NCI-H524 treated with DMSO at 0.1 percent for 48 hours (cell line): ENCODE data around the gene SH3RF2.
"Not testable (repeated sequence)": the region's sequence is repeated elsewhere in the genome, so short reads cannot be mapped to it uniquely, and the experiment has no call there.

Experiments used
- DNase-seq: peaks from one replicate; lab custom pipeline; 2025; lab: John Stamatoyannopoulos, UW

SH3RF2 gene

DNA sequence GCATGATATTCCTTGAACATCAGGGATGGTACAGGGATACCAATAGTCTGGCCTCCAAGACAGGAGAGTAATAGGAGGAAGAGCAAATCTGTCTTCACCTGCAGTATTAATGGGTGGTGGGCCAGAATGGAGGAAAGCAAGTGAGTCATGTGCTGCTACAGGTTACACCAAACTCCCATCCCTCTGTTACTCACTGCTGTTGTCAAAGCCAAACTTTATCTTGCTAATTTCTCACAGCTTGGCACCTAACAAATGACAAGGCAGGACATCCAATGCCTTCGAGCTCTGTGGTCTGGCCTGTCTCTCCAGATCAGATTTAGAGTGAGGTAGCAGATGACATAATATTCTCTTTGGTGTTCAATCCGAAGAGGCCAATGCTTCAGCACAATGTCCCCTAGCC is 142.2 kb downstream of the SH3RF2 start:
- no peak for DNase-seq

DNA sequence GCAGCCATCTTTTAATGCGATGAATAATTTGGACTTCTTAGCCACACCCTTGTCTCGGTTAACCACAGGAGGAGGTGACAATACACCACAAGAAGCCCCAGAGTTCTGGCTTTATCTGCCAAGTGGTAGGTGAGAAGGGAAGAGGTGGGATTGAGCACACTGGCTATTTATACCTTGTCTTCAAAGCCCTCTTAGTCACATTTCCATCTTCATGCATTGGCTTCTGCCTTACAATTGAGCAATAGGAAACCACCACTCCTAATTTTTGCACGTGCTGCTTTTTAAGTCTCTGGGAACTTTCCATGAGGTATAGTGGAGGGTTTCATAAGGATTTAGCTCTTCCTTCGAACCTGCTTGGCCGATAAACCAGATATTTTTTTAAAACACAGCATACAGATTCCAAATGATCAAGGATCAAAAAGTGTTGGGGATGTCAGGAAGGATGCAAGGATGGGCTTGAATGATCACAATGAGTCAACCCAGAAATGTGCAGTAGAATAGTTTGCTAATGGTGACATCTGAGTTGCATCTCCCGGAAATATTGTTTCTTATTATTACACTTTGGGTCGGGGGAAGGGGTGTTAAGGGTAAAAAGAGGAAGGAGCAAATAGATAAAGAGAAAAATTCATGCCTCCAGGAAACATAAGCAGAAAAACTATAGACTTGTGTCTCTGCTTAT is 143.5 kb downstream of the SH3RF2 start:
- no peak for DNase-seq

DNA sequence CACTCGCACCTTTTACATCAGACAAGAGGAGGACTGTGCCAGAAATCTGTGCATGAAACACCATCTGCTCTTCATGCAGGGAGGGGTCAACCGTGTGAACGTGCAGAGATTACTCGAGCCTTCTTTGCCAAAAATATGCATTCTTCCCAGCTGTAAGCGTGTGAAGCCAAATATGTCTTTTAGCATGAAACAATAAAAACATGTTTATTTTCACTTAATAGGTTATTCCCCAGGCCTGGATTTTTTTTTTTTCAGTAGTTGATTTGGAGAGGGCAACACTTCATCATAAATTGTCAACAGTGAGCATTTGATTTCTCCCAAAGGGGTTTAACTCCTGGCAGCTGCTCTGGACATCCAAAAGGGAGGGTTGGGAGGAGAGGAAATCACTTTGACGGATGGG is 145.2 kb downstream of the SH3RF2 start:
- DNase-seq: peak; percentile 32

DNA sequence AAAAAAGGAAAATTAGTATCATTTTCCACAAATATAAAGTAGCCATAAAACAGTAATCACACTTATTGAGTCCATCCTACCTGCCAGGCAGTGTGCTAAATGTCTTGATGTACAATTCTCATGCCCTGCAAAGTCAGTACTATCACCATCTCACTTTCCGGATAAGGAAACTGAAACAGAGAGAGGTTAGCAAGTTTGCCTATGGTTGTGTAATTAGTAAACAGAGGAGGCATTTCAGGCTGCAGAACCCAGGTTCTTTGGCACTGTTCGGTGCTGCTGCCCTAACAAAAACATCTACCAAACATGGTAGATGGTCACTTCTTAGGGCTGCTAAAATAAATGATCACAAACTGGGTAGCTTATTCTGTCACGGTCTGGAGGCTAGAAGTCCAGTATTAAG is 146.4 kb downstream of the SH3RF2 start:
- no peak for DNase-seq

DNA sequence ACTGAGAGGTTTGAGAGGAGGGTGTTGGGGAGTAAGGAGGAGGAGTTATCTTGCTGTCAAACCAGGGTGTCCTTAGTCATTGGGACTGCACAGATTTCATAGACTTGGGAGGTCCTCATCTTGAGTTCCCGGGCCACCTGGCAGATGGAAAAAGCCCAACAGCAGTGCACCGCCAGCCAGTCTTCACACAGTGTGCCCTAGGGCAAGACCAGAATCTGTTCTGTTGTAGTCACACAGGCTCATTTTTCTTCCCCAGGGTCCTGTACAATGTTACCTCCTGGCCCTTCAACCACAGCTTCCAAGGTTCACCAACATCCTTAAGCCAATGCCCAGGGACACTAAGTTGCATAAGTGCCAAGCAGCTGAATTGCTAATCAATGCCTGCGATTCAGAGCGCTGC is 148.0 kb downstream of the SH3RF2 start:
- no peak for DNase-seq

DNA sequence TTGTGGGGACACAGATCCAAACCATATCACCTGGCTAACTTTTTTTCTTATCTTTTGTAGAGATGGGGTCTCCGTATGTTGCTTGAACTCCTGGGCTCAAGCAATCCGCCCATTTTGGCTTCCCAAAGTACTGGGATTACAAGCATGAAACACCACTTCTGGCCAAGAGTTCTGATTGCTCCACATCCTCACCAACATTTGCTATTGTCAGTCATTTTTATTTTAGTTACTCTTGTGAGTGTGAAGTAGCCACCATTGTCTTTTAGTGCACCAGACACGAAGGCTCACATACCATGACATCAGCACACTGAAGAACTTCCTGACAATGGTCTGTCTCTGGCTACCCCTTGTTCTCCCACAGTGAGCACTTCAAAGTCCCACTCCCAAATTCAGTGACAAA is 151.7 kb downstream of the SH3RF2 start:
- no peak for DNase-seq

DNA sequence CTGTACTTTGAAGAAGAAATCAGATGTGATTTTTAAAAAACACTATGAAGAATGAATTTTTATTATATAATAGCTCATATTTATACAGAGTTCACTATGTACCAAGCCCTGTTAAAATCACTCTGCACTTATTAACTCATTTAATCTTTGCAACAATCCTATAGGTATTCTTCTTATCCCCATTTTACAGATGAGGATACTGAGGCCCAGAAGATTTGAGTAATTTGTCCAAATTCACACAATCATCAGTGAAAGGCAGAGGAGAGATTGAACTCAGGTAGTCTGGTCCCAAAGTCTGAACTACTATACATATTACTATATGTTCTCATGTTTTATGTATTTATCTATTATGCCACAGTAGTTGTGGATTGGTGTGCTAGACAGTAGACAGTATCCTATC is 152.9 kb downstream of the SH3RF2 start:
- DNase-seq: no peak

DNA sequence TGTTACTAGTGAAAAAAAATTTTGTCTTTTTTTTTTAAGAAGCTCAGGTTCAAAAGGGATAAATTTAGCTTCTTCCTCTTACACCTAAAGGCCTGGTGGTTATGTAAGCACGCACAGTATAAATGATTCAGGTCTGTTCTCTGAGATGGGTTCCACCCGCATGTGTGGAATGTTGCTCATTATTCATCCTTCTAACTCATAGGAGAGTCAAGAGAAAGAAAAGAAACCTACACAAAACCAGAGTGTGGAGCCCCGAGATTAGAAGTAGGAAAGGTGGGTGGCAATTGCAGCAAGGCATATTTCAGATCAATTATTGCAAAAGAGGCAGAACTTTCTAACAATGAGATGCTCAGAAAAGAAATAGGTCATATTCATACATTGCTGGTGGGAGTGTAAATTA is 155.5 kb downstream of the SH3RF2 start:
- DNase-seq: no peak

DNA sequence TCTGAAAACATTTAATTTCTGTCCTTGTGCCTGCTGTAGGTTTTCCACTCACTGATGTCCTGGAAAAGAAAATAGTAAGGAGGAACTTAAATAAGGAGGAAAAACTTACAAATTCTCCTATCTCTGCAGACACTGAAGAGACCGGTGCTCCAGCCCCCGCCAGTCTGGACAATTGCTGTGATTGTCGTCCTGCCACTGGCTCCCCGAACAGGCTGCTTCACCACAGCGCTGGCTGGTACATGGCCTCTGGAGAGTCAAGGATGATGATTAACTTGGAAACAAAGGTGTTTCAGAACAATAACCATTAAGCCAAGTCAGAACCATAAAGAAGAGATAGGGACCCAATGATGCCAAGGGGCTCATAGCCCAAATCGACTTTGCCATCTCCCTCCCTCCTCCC is 161.7 kb downstream of the SH3RF2 start:
- no peak for DNase-seq

DNA sequence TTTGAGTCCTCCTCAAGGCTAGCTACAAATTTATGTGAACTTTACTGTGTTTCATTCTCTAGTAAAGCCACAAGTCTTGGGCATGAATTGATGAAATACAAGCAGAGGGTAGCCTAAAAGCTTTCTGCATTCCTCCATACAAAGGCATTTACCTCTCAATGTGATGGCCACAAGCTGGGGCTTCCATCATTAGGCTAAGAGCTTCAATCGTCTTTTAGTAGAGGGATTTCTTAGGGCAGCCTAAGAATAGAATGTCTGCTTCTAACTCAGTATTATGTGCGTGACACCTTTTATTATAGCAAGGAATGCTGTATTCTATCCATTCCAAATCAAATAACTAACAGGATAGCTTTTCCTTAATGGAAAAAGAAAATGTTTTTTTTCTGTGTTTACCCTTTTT is 165.3 kb downstream of the SH3RF2 start:
- DNase-seq: no peak

DNA sequence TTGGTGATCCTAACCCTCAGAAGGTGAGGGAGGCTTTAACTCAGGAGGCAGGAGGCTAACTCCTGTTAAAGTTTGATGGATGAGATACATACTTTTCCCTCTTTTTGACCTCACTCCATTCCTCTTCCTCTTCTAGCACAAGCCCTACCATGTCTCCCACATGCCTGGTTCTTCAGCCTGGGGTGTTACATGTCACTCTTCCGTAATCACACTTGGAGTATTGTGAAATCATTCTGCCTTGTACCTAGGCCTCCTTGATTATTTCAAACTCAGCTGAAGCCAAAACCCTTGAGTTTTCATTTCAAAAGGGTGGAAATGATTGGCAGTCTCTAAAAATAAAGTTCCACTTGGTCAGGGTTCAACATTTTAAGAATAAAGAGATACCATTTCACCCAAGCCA is 167.2 kb downstream of the SH3RF2 start:
- no peak for DNase-seq

DNA sequence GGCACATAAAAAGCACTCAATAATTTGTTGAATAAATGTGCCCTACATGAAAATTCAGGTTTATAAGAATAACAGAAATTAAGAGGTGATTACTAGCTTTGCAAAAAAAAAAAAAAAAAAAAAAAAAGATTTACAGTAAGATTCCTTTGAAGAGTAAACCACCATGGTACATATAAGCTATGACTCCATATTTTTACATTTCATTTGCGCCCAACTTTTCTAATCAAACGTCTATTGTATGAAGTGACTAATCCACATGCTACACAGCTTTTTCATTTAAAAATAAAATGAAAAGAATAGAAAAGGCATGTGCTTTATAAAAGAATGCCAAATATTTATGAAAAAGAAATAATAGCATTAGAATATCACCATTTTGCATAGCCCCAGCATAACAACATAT is 169.1 kb downstream of the SH3RF2 start, which contains the start of gene PLAC8L1:
Gene PLAC8L1 (minus strand): TSS at position 101 of the 400 bp plus-strand sequence. CDS start 1,266 bp downstream, outside the sequence.
- DNase-seq: no peak

DNA sequence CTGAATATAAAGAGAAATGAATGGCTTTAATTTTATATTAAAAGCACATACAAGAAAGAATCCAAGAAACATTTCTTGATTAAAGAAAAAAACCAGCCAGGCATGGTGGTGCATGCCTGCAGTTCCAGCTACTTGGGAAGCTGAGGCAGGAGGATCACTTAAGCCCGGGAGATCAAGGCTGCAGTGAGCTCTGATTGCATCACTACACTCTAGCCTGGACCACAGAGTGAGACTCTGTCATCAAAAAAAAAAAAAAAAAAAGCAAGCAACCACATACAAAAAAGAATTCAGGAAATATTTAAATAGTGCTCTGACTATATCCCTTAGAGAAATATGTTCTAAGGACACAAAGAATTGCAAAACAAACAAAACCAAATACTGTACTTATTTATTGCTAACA is 171.5 kb downstream of the SH3RF2 start:
- DNase-seq: no peak

DNA sequence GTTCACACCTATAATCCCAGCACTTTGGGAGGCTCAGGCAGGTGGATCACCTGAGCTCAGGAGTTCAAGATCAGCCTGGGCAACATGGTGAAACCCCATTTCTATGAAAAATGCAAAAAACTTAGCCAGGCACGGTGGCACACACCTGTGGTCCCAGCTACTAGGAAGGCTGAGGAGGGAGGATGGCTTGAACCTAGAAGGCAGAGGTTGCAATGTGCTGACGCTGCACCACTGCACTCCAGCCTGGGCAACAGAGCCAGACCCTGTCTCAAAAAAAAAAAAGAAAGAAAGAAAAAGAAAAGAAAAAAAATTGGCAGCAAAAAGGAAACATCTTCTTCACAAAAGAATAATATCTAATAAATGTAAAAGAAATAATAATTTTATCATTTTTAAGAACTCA is 172.5 kb downstream of the SH3RF2 start:
- not testable (repeated sequence) for DNase-seq

DNA sequence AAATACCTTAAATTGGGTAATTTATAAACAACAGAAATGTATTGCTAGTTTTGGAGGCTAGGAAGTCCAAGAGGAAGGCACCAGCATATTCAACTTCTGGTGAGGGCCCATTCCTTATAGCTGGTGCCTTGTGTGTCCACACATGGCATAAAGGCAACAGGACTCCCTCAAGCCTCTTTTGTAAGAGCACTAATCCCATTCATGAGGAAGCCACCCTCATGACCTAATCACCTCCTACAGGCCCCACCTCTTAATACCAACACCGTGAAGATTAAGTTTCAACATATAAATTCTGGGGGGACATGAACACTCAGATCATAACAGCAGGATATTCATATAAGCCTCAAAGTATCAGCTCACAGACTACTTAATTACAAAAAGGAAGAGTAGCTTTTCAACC is 173.0 kb downstream of the SH3RF2 start:
- DNase-seq: peak; percentile 30

DNA sequence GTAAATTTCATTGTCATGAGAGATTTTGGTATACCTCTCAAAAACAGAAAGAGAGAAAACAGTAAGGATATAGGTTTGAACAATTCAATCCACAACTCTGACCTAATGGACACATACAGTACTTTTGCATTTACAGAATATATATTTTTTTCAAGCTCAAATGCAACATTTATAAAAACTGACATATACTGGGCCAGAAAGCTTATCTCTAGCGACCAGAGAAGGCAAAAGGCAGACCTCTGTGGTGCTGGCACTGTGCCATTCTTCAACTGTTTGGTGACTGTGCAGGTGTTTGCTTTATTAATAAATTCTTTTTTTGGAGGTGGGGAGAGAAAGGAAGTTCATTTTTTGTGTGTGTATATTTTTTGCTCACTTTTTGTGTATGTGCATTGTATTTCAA is 175.0 kb downstream of the SH3RF2 start:
- no peak for DNase-seq

DNA sequence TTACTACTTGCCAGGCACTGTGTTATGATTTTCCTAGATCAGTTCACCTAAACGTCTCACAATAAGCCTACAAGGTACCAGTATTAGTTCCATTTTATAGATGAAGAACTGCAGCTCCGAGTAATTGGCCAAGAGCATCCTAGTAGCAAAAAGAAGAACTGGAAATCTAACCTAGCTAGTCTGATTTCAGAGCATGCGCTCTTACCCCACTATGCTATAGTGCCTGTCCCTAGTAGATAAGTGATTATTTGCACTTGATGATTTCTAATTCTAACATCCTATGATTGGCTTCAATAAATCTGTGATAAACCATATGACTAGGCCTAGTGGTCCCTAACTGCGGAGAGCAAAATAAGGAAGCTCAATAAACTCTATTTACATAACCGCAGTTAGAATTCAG is 176.1 kb downstream of the SH3RF2 start:
- no peak for DNase-seq
